A673 (cell line): Measurements from ENCODE around the gene E2F3. TPM values are rescaled to one million over a fixed set of nuclear protein-coding genes. Genes with fewer than 3 reads are reported as not detected.

Source experiments
- BruUV-seq: library from RNA; stranded (reverse); fragments of 400-500 nt; replicated peaks from 2 replicates; lab custom pipeline; 2021; lab: Mats Ljungman, UMichigan
- CTCF ChIA-PET: fragments of 300-600 bp; sonication (Branson Sonifier 250); formaldehyde crosslinking; loops from one replicate; lab custom pipeline; 2022; ENCODE audit warnings: antibody characterized with exemption; lab: Charles Lee
- POLR2A ChIA-PET: fragments of 300-600 bp; sonication (Branson Sonifier 250); formaldehyde crosslinking; loops from one replicate; lab custom pipeline; 2022; ENCODE audit warnings: antibody characterized with exemption; ENCODE audit not compliant: low non-redundant PET; lab: Charles Lee
- DNase-seq: peaks from one replicate; pipeline ENCODE4 v3.0.0-alpha.2; 2015; ENCODE audit warnings: low spot score
- H3K27ac ChIP-seq: fragments of 200-600 bp; sonication (generic); 2 replicates; pipeline ENCODE4 v1.5.1; 2016; ENCODE audit warnings: mixed run types, low read depth, mild to moderate bottlenecking, mixed read lengths, antibody characterized with exemption, low read length; ENCODE audit not compliant: poor library complexity, severe bottlenecking
- H3K27me3 ChIP-seq: fragments of 200-600 bp; sonication (generic); replicated peaks from 2 replicates; pipeline ENCODE4 v1.6.1; 2017; ENCODE audit warnings: mixed run types, low read depth, mild to moderate bottlenecking, mixed read lengths, antibody characterized with exemption, low read length; ENCODE audit not compliant: insufficient read depth, poor library complexity
- H3K36me3 ChIP-seq: fragments of 200-600 bp; sonication (generic); 2 replicates; pipeline ENCODE4 v1.6.1; 2016; ENCODE audit warnings: mixed run types, mild to moderate bottlenecking, mixed read lengths, antibody characterized with exemption, low read length; ENCODE audit not compliant: insufficient read depth, poor library complexity, severe bottlenecking
- H3K4me1 ChIP-seq: fragments of 200-600 bp; sonication (generic); 2 replicates; pipeline ENCODE4 v1.6.1; 2017; ENCODE audit warnings: mixed run types, mild to moderate bottlenecking, mixed read lengths, antibody characterized with exemption, low read length; ENCODE audit not compliant: insufficient read depth, poor library complexity, severe bottlenecking
- H3K4me3 ChIP-seq: fragments of 200-600 bp; sonication (generic); 2 replicates; pipeline ENCODE4 v1.5.1; 2016; ENCODE audit warnings: low read depth, mixed run types, mild to moderate bottlenecking, mixed read lengths, low read length; ENCODE audit not compliant: poor library complexity, severe bottlenecking
- H3K9me3 ChIP-seq: fragments of 200-600 bp; sonication (generic); 2 replicates; pipeline ENCODE4 v1.6.1; 2016; ENCODE audit warnings: mixed run types, low read depth, mild to moderate bottlenecking, mixed read lengths, antibody characterized with exemption, low read length; ENCODE audit not compliant: poor library complexity, severe bottlenecking
- CTCF ChIP-seq: fragments of 300-800, 200-600 bp; sonication (generic); conservative IDR thresholded peaks from 2 replicates; pipeline ENCODE4 v1.5.1; 2017; ENCODE audit warnings: low read depth, mild to moderate bottlenecking, antibody characterized with exemption, low read length, moderate library complexity, mixed read lengths
- EZH2 ChIP-seq: fragments of 200-600 bp; sonication (generic); IDR thresholded peaks from 2 replicates; pipeline ENCODE4 v1.6.1; 2017; ENCODE audit warnings: borderline replicate concordance, low read depth, mild to moderate bottlenecking, mixed read lengths, antibody characterized with exemption, low read length; ENCODE audit not compliant: poor library complexity, severe bottlenecking
- intact Hi-C: fragments of 100-400 bp; cut with micrococcal nuclease; formaldehyde crosslinking; loops from one replicate; pipeline ENCODE4 v1.10.0; 2022; ENCODE audit not compliant: unreplicated experiment
- total RNA-seq: library from RNA; stranded (reverse); gene quantifications from 2 replicates; pipeline ENCODE4 v1.2.3, GENCODE V29; 2021

E2F3 gene
- total RNA-seq, 1 experiment from 2014 or later: 42.4 TPM

GRCh38 chr6:20412682-20413073, 11.0 kb downstream of the E2F3 start:
- no peaks in the 10 kb centered on the region for H3K9me3 ChIP-seq
- peaks cover 4% of the 10 kb centered on the region for H3K36me3 ChIP-seq
- H3K4me1 ChIP-seq: no peaks in the 10 kb centered on the region
- POLR2A ChIA-PET: no interaction called here
- H3K4me3 ChIP-seq: no peak overlapping the region
- BruUV-seq: no TSS peak
- intact Hi-C loops: no loop called here
- H3K27me3 ChIP-seq: no peaks in the 10 kb centered on the region
- TF ChIP-seq CTCF (no peak), EZH2 (no peak)
- CTCF ChIA-PET: no interaction called here
- no peak for DNase-seq
- no peak overlapping the region for H3K27ac ChIP-seq

GRCh38 chr6:20413826-20414225, 12.1 kb downstream of the E2F3 start:
- ChIA-PET CTCF (no interaction called here), POLR2A (no interaction called here)
- peaks cover 4% of the 10 kb centered on the region for H3K36me3 ChIP-seq
- H3K4me3 ChIP-seq: no peak overlapping the region
- BruUV-seq: no TSS peak
- no peak for TF ChIP-seq CTCF
- no peak for TF ChIP-seq EZH2
- H3K27me3 ChIP-seq: no peaks in the 10 kb centered on the region
- H3K27ac ChIP-seq: no peak overlapping the region
- no peaks in the 10 kb centered on the region for H3K9me3 ChIP-seq
- DNase-seq: no peak
- no peaks in the 10 kb centered on the region for H3K4me1 ChIP-seq
- intact Hi-C loops: no loop called here

GRCh38 chr6:20414711-20415110, 13.0 kb downstream of the E2F3 start:
- ChIA-PET CTCF (no interaction called here), POLR2A (no interaction called here)
- H3K27me3 ChIP-seq: no peaks in the 10 kb centered on the region
- intact Hi-C loops: no loop called here
- no peaks in the 10 kb centered on the region for H3K4me1 ChIP-seq
- H3K9me3 ChIP-seq: no peaks in the 10 kb centered on the region
- no peak overlapping the region for H3K27ac ChIP-seq
- DNase-seq: no peak
- no peak overlapping the region for H3K4me3 ChIP-seq
- H3K36me3 ChIP-seq: peaks cover 4% of the 10 kb centered on the region
- BruUV-seq: no TSS peak
- TF ChIP-seq CTCF: no peak
- TF ChIP-seq EZH2: no peak
